Stimulated activated naive B cell treated with anti-CD40 and anti-IgM and Interleukin-4, amounts not matched to agents 10 μg/mL and 1 μg/mL and 100 μg/mL, for 72 hours (primary cell): ENCODE results near the gene SLC37A1.

Experiments
- ATAC-seq, 2 donors: fragments of 150-1000 bp; cut with Tn5 transposase; replicated peaks; 2 replicates each; pipeline ENCODE4 v1.10.0; 2021; ENCODE audit warnings: moderate library complexity in 1 of 2
- DNase-seq: peaks from one replicate; pipeline ENCODE4 v3.0.0; 2021
- H3K27ac Mint-ChIP-seq: one replicate; pipeline ENCODE4 v1.8.0; 2022; ENCODE audit warnings: mild to moderate bottlenecking, mixed read lengths
- H3K27me3 Mint-ChIP-seq, 2 donors: one replicate each; pipeline ENCODE4 v1.8.0; 2022; ENCODE audit warnings: mixed read lengths in 2 of 2
- H3K36me3 Mint-ChIP-seq, 2 donors: one replicate each; pipeline ENCODE4 v1.8.0; 2022; ENCODE audit warnings: mixed read lengths in 2 of 2, mild to moderate bottlenecking in 1 of 2
- H3K4me1 Mint-ChIP-seq, 2 donors: one replicate each; pipeline ENCODE4 v1.8.0; 2022; ENCODE audit warnings: mixed read lengths in 2 of 2, mild to moderate bottlenecking in 1 of 2
- H3K4me3 Mint-ChIP-seq, 2 donors: one replicate each; pipeline ENCODE4 v1.8.0; 2022; ENCODE audit warnings: mild to moderate bottlenecking in 2 of 2, mixed read lengths in 2 of 2, moderate library complexity in 1 of 2
- H3K9me3 Mint-ChIP-seq, 2 donors: one replicate each; pipeline ENCODE4 v1.8.0; 2022; ENCODE audit warnings: mixed read lengths in 2 of 2, mild to moderate bottlenecking in 1 of 2

The SLC37A1 gene

GRCh38 chr21:42586406-42586805, 72.8 kb downstream of the SLC37A1 start:
- ATAC-seq (no peak), DNase-seq (no peak)
- H3K4me1 Mint-ChIP-seq: peaks cover 10 to 12% of the 10 kb centered on the region in 2 donors
- H3K27me3 Mint-ChIP-seq: no peaks in the 10 kb centered on the region
- H3K27ac Mint-ChIP-seq: no peak overlapping the region
- no peaks in the 10 kb centered on the region for H3K9me3 Mint-ChIP-seq
- no peaks in the 10 kb centered on the region for H3K36me3 Mint-ChIP-seq
- no peak overlapping the region for H3K4me3 Mint-ChIP-seq

DNA sequence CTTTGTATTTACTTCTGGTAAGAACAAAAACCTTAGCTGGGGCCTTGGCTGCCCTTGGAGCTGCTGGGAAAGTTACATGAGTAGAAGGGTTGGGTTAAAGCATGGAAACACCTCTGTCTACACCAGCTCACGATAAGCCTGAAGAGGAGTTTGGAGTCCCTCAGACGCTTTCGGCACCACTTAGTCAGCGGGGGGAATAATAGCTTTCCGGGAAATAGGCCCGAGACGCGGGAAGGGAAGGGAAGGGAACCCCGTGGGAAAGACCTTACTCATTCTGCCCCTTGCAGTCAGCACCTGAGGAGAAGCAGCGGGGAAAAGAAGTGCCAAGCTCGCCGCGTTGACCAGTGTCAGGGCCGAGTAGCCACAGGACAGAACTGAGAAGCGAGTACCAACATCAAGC, 73.4 kb downstream of the SLC37A1 start:
- peaks cover 0 to 2% of the 10 kb centered on the region in 2 donors for H3K27me3 Mint-ChIP-seq
- no peak overlapping the region for H3K27ac Mint-ChIP-seq
- no peaks in the 10 kb centered on the region for H3K9me3 Mint-ChIP-seq
- peaks cover 12 to 13% of the 10 kb centered on the region in 2 donors for H3K4me1 Mint-ChIP-seq
- DNase-seq: no peak
- H3K36me3 Mint-ChIP-seq: no peaks in the 10 kb centered on the region
- ATAC-seq: no peak
- no peak overlapping the region for H3K4me3 Mint-ChIP-seq

- DNase-seq (no peak), ATAC-seq (peak; percentile 72 to 82)
- Mint-ChIP-seq H3K27me3 (peaks cover 6 to 18% of the 10 kb centered on the region in 2 donors), H3K27ac (no peak overlapping the region), H3K36me3 (no peaks in the 10 kb centered on the region), H3K4me1 (peaks cover 18 to 22% of the 10 kb centered on the region in 2 donors), H3K9me3 (no peaks in the 10 kb centered on the region), H3K4me3 (peak overlapping the region; percentile 33 to 63)
Measured at GRCh38 chr21:42590431-42591131, 76.9 kb downstream of the SLC37A1 start.

DNA sequence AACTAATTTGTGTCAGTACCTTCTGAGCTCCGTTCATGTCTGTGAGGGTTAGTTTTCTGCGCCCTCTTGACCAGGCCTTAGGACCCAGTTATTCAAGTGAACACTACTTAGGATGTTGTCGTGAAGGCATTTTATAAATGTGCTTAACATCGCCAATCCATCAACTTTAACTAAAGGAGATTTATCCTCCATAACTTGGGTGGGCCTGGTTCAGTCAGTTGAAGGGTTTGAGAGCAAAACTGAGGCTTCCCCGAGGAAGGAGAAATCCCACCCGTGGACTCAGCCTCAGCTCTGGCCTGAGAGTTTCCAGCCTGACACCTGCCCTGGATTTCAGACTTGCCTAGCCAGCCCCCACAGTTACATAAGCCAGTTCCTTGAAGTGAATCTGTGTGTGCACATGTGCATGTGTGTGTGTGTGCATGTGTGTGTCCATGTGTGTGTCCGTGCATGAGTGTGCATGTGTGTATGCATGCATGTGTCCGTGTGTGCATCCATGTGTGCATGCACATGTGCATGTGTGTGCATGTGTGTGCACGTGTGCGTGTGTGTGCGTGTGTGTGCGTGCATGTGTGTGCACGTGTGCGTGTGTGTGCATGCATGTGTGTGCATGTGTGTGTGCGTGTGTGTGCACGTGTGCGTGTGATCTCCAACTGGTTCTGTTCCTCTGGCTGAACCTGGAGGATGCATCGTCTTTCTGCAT, 77.7 kb downstream of the SLC37A1 start:
- DNase-seq (no peak), ATAC-seq (no peak)
- H3K27me3 Mint-ChIP-seq: peaks cover 6 to 18% of the 10 kb centered on the region in 2 donors
- no peaks in the 10 kb centered on the region for H3K36me3 Mint-ChIP-seq
- peaks cover 18 to 22% of the 10 kb centered on the region in 2 donors for H3K4me1 Mint-ChIP-seq
- H3K27ac Mint-ChIP-seq: peak overlapping the region; percentile 71
- H3K4me3 Mint-ChIP-seq: peak overlapping the region; percentile 33 to 63
- no peaks in the 10 kb centered on the region for H3K9me3 Mint-ChIP-seq

DNA sequence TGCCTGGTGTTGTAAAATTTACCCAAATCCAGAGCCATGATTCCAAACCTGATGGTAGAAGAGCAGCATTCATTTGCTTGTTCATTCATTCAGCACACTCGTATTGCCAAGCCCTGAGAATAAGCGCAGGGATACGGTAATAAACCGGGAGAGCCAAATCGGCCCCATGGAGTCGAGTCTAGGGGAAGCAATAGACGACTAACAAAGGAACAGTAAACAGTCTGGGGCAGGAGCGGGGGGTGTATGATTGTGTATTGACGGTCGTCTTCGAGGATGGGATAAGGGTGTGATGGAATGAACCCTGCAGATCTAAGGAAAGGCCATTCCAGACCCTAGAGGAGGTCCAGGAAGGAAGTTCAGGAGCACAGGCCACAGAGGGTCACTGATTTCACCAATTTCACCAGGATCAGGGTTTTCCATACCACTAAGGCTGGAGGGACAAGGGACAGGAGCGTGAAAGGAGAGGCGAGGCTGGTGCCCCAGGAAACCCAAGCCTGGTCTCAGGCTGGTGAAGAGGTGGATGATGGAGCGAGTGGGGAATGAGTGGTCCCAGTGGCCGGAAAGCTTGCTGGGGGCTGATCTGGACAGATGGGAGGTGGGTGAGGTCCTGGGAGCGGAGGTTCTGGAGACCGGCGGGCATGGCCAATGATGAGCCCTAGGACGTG, 78.6 kb downstream of the SLC37A1 start:
- H3K9me3 Mint-ChIP-seq: no peaks in the 10 kb centered on the region
- DNase-seq: no peak
- no peak for ATAC-seq
- peaks cover 18 to 22% of the 10 kb centered on the region in 2 donors for H3K4me1 Mint-ChIP-seq
- no peak overlapping the region for H3K4me3 Mint-ChIP-seq
- H3K27me3 Mint-ChIP-seq: peaks cover 7 to 18% of the 10 kb centered on the region in 2 donors
- H3K36me3 Mint-ChIP-seq: no peaks in the 10 kb centered on the region
- no peak overlapping the region for H3K27ac Mint-ChIP-seq

DNA sequence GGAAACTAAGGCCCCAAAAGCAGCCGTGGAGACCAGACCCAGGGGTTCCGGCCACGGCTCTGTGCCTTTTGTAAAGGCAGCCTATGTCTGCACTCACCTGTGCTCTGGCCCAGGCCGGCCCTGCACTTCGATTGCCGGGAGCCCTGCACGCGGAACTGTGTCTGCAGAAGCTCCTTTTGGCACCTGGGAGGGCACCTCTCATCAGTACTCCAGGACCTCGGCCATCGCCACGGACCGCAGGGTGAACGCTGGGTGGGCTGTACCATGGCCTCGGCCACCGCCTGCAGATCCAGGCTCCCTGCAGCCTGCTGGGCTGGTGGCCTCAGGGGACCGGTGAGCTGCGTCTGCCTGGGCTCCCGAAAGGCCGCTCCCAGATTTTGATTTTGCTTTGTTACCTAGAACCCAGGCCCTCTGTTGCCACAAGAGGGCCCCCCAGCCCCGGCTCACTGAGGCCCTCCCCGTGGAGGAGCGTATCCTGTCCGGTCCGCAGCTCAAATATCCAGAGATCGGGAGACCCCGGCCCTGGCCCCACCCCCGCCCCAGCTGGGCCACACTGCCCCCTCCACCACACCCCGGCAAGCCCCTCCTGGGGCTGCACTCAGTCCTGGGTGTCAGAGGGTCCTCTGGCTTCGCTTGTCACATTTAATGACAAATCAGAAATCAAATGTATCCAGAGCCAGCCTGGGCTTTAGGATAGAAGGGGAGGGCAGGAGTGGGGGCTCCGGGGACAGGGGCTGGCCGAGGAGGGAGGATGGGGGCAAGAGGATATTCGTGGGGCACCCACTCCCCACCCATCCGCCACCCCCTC, 79.6 kb downstream of the SLC37A1 start:
- H3K36me3 Mint-ChIP-seq: no peaks in the 10 kb centered on the region
- no peak overlapping the region for H3K4me3 Mint-ChIP-seq
- no peaks in the 10 kb centered on the region for H3K9me3 Mint-ChIP-seq
- peaks cover 10 to 18% of the 10 kb centered on the region in 2 donors for H3K27me3 Mint-ChIP-seq
- H3K4me1 Mint-ChIP-seq: peaks cover 18 to 22% of the 10 kb centered on the region in 2 donors
- DNase-seq: peak; percentile 51
- peak; percentile 87 to 88 for ATAC-seq
- H3K27ac Mint-ChIP-seq: no peak overlapping the region

DNA sequence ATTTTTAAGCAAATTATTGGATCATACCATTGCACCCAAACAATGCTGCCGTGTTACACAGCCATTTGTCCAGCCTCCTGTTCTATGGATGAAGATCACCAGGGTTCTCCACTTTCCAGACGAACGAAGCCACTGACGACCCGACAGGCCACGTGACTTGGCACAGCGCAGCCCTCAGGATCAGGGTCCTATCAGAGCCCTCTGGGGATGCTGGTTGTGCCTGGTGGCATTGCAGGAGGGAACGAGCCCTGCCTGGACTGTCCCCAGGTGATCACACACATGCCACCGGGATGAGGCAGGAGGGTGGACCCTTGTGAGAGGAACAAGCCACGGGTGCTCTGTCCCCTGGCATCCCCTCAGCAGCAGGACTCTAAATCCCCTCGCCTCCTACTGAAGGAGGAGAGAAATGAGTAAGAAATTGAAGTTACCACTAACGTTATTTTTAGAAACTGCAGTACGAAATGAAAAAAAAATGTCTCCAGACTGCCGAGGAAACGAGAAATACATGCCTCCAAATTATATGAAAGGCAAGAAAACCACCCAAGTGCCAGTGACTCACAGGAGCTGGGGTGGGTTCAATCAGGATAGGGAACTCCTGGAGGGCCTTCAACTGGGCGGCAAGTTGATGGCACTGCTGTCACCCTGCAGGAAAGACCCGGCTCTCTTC, 81.1 kb downstream of the SLC37A1 start:
- peaks cover 18 to 22% of the 10 kb centered on the region in 2 donors for H3K4me1 Mint-ChIP-seq
- peaks cover 10 to 18% of the 10 kb centered on the region in 2 donors for H3K27me3 Mint-ChIP-seq
- no peak overlapping the region for H3K27ac Mint-ChIP-seq
- DNase-seq (no peak), ATAC-seq (peak in 1 of 2 donors; percentile 27)
- no peaks in the 10 kb centered on the region for H3K36me3 Mint-ChIP-seq
- no peak overlapping the region for H3K4me3 Mint-ChIP-seq
- no peaks in the 10 kb centered on the region for H3K9me3 Mint-ChIP-seq

DNA sequence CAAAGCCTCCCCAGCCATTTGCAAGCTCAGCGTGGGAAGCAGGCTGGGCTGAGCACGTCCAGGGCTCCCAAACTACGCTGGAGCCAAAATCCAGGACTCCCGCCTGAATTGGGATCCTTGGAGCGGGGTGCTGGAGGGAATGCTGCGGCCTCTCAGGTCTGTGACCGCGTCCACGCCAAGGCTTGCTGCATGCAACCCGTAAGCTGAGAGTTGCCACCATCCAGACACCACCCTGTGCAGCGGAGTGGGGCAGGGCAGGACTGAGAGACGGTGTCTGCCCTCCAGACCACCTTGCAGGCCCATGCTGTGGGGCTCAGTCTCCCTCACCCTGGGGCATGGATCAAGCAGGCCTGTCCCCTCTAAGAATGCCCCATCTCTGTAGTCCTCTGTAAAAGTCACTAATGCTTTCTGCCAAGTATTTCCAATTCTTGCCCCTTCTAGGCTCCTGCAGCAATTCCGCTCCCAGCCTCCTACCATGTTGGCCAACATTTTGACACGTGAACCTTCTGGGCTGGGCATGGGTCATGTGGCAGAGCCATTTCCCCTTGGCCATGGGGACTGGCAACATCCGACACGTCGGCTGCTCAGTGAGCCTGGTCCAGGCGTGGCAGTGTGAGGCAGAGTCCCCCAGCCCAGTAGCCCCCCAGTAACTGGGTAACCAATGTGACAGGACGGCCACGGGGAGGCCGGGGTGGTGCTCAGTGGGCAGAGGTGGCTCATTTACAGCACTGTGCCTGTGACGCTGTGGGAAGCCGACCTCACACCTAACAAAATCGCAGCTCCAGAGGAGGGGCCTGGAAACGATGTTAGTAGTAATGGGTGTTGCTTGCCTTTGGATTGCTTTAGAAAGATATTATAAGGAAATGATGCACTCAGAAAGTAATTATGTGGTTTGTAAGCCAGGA, 81.9 kb downstream of the SLC37A1 start:
- ATAC-seq: no peak
- H3K36me3 Mint-ChIP-seq: no peaks in the 10 kb centered on the region
- no peak for DNase-seq
- H3K4me3 Mint-ChIP-seq: no peak overlapping the region
- peaks cover 10 to 18% of the 10 kb centered on the region in 2 donors for H3K27me3 Mint-ChIP-seq
- H3K9me3 Mint-ChIP-seq: no peaks in the 10 kb centered on the region
- no peak overlapping the region for H3K27ac Mint-ChIP-seq
- peaks cover 15 to 18% of the 10 kb centered on the region in 2 donors for H3K4me1 Mint-ChIP-seq

DNA sequence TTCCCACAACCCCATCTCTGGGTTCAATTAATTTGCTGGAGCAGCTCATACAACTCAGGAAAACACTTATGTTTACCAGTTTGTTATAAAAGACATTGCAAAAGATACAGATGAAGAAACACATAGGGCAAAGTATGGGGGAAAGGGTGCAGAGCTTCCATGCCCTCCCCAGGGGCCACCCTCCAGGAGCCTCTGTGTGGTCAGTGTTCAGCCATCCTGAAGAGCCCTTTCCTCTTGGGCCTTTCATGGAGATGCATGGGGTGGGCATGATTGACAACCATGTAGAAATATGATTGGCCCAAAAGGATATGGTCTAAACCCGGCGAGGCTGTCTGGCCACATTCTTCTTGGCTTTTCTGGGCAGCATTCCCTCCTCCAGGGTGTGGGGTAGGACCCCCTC, 83.0 kb downstream of the SLC37A1 start:
- H3K4me1 Mint-ChIP-seq: peaks cover 6 to 11% of the 10 kb centered on the region in 2 donors

GRCh38 chr21:42597487-42598158, 84.0 kb downstream of the SLC37A1 start:
- Mint-ChIP-seq H3K36me3 (no peaks in the 10 kb centered on the region), H3K27me3 (peaks cover 4 to 12% of the 10 kb centered on the region in 2 donors), H3K27ac (no peak overlapping the region), H3K4me3 (no peak overlapping the region), H3K9me3 (no peaks in the 10 kb centered on the region), H3K4me1 (peaks cover under 1 to 5% of the 10 kb centered on the region in 2 donors)
- DNase-seq (no peak), ATAC-seq (peak in 1 of 2 donors; percentile 21)

More for the DNA sequence above, 83.0 kb downstream of the SLC37A1 start:
- ATAC-seq: no peak
- H3K27me3 Mint-ChIP-seq: peaks cover 10 to 18% of the 10 kb centered on the region in 2 donors
- no peak for DNase-seq
- peak overlapping the region; percentile 47 for H3K27ac Mint-ChIP-seq
- H3K4me3 Mint-ChIP-seq: no peak overlapping the region
- H3K9me3 Mint-ChIP-seq: no peaks in the 10 kb centered on the region
- no peaks in the 10 kb centered on the region for H3K36me3 Mint-ChIP-seq

GRCh38 chr21:42598159-42598735, 84.6 kb downstream of the SLC37A1 start:
- Mint-ChIP-seq H3K4me1 (peaks cover 0 to 4% of the 10 kb centered on the region in 2 donors), H3K27me3 (peaks cover 3 to 14% of the 10 kb centered on the region in 2 donors)

GRCh38 chr21:42599486-42599885, 85.8 kb downstream of the SLC37A1 start:
- Mint-ChIP-seq H3K27ac (no peak overlapping the region), H3K36me3 (peaks cover 1 to 3% of the 10 kb centered on the region in 2 donors), H3K9me3 (peaks cover 7 to 8% of the 10 kb centered on the region in 2 donors), H3K4me3 (no peak overlapping the region), H3K27me3 (peaks cover 6 to 12% of the 10 kb centered on the region in 2 donors), H3K4me1 (peaks cover 0 to 4% of the 10 kb centered on the region in 2 donors)
- DNase-seq: no peak
- ATAC-seq: no peak

More at GRCh38 chr21:42598159-42598735, 84.6 kb downstream of the SLC37A1 start:
- no peak overlapping the region for H3K4me3 Mint-ChIP-seq
- DNase-seq (no peak), ATAC-seq (no peak)
- no peak overlapping the region for H3K27ac Mint-ChIP-seq
- no peaks in the 10 kb centered on the region for H3K9me3 Mint-ChIP-seq
- no peaks in the 10 kb centered on the region for H3K36me3 Mint-ChIP-seq
